Endometrium (tissue), 2 donors: ENCODE data around the gene AHCYL2.
"Not testable (repeated sequence)": the region's sequence is repeated elsewhere in the genome, so short reads cannot be mapped to it uniquely, and the experiment has no call there.

Experiments used
- FAIRE-seq: peaks from 2 replicates; lab custom pipeline; 2012; peaks lifted over from hg19 to GRCh38; lab: Jason Lieb, UNC
- donor health status: control.
- donor health status: control.

AHCYL2 gene

GRCh38 chr7:129457101-129457500 lies 232.3 kb downstream of the AHCYL2 start:
- no peak for FAIRE-seq

- FAIRE-seq, result no peak
These were observed 233.3 kb downstream of the AHCYL2 start for GRCh38 chr7:129458171-129458570.

- FAIRE-seq, result no peak
These were observed 237.0 kb downstream of the AHCYL2 start for GRCh38 chr7:129461809-129462208.

- no peak for FAIRE-seq
These were observed 237.6 kb downstream of the AHCYL2 start for GRCh38 chr7:129462420-129462819.

- FAIRE-seq, result no peak
These were observed 239.4 kb downstream of the AHCYL2 start for GRCh38 chr7:129464194-129464593.

- FAIRE-seq, result no peak
These were observed 240.2 kb downstream of the AHCYL2 start for GRCh38 chr7:129465080-129465479.

- no peak for FAIRE-seq
These were observed 242.0 kb downstream of the AHCYL2 start for GRCh38 chr7:129466796-129467195.

- no peak for FAIRE-seq
These were observed 243.3 kb downstream of the AHCYL2 start for GRCh38 chr7:129468087-129468486.

- FAIRE-seq, result no peak
These were observed 243.7 kb downstream of the AHCYL2 start for GRCh38 chr7:129468547-129468946.

GRCh38 chr7:129469930-129470329 lies 245.1 kb downstream of the AHCYL2 start:
- FAIRE-seq, result no peak

- FAIRE-seq, result no peak
These were observed 245.6 kb downstream of the AHCYL2 start for GRCh38 chr7:129470411-129470810.

- no peak for FAIRE-seq
These were observed 246.6 kb downstream of the AHCYL2 start for GRCh38 chr7:129471402-129471827.

- not testable (repeated sequence) for FAIRE-seq
These were observed 251.1 kb downstream of the AHCYL2 start for GRCh38 chr7:129475931-129476330.

- not testable (repeated sequence) for FAIRE-seq
These were observed 251.6 kb downstream of the AHCYL2 start for GRCh38 chr7:129476398-129476797.
